DMS53 (cell line): ENCODE measurements around the gene ZNF514.
A peak's percentile ranks its signal among the peaks of the same experiment; 100 is the strongest.

Source experiments
- DNase-seq: peaks from one replicate; lab custom pipeline; 2025; lab: John Stamatoyannopoulos, UW

ZNF514 gene

DNA sequence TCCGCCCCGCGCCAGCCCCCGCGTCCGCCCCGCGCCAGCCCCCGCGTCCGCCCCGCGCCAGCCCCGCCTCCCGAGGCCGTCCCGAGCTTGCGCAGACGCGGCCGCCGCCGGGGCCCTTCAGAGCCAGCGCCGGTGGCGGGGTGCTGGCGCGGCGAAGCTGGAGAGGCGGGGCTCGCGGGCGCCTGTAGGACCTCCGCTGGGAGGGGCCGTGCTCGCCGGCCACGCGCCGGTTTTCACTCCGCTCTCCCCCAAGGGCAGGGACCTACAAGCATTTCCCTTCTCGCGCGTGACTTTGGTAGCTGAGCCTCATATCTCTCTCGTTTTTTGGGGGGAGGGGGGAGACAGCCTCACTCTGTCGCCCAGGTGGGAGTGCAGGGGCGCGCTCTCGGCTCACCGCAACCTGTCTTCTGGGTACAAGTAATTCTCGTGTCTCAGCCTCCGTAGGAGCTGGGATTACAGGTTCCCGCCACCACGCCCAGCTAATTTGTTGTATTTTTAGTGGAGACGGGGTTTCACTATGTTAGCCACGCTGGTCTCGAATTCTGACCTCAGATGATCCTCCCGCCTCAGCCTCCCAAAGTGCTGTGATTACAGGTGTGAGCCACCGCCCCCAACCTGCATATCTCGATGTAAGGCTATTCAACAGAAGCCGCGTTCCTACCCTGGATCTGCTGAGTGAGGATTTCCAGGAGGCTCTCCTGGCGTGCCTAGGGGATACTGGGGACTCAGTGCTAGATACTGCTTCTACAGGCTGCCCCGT is at the start of gene ZNF514:
TSS of gene ZNF514 (minus strand) at position 159 of the 760 bp plus-strand sequence. CDS start 6,595 bp downstream, outside the sequence.
- DNase-seq, result peak; percentile 94

GRCh38 chr2:95208106-95208505 is 48.5 kb upstream of the ZNF514 start:
- DNase-seq, result no peak

GRCh38 chr2:95207111-95207961 is 47.7 kb upstream of the ZNF514 start, which contains the start of gene ZNF892:
ZNF892 (plus strand) TSS chr2:95207521; CDS start chr2:95207816, 295 bp downstream.
- peak; percentile 99 for DNase-seq

- no peak for DNase-seq
Measured at GRCh38 chr2:95206096-95206495, 46.4 kb upstream of the ZNF514 start.

- DNase-seq, result no peak
Measured at GRCh38 chr2:95204396-95204795, 44.7 kb upstream of the ZNF514 start.

DNA sequence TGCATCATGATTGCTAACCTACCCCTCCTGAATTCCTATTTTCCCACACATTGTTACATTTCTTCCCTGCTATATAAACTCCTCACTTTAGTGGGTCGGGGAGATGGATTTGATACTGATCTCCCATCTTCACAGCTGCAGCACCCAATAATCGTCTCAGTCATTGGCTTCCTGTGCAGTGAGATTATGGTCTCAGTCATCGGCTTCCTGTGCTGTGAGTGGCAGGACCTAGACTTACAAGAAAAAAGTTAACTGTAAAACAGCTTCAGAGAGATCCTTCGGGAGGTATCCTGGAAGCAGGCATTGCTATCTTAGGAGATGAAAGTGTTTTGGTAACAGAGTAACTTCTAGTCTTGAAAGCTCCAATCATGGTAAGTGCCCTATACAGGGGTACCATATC is 44.3 kb upstream of the ZNF514 start:
- no peak for DNase-seq

GRCh38 chr2:95192956-95193355 is 33.3 kb upstream of the ZNF514 start:
- peak; percentile 77 for DNase-seq

DNA sequence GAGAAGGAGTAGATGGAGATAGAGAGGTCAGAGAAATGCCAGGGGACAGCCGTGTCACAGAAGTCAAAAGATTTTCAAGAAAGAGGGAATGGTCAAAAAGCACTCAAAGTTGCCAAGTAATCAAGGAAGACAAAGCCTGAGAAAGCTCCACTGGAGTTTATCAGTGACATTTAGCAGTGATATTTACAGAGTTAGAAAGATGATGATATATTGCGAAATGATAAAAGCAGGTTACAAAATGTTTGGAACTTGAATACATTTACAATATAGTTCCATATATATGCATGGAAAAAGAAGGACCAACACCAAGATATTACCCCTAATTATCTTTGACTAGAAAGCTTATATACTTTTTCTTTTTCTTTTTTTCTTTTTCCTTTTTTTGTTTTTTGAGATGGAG is 26.3 kb upstream of the ZNF514 start:
- no peak for DNase-seq

GRCh38 chr2:95185197-95185596 is 25.5 kb upstream of the ZNF514 start:
- no peak for DNase-seq

- no peak for DNase-seq
Measured at GRCh38 chr2:95181774-95182173, 22.1 kb upstream of the ZNF514 start.

DNA sequence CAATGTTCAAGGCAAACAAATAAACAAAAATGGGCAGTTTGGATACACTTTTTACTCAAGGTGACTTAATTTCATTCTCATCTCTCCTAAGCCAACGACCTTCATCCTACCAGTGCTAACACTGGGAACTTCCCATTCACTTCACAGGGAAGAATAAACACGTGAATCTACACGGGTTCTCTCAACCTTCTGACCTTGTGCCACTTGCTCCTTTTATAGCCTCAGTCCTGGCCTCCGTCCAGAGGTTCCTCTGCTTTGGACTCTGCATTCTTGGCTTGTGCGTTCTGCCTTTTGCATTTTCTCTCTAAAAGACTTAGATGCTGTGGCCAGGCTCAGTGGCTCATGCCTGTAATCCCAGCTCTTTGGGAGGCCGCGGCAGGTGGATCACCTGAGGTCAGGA is 19.8 kb upstream of the ZNF514 start:
- DNase-seq, result no peak

DNA sequence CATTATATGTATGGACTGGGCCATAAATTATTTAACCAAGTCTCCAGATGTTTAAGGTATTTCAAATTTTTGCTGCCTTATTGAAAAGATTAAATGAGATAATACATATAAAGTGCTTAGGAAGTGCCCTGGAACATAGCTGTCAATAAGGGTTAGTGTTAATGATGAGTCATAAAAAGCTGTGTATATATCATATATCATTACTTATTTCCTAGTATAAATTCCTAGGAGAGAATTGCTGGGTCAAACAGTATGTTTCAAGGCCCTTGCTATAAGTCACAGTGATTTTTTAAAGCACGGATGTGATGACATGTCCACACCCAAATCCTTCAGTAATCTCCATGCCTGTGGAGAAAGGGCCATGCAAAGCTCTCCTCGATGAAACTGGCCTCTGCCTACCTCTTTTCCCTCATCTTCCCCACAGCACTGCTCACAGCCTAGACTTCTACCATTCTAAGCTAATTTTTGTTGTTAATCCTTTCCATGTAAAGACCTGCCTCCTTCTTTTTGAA is 14.4 kb upstream of the ZNF514 start:
- no peak for DNase-seq

- no peak for DNase-seq
Measured at GRCh38 chr2:95171902-95172301, 12.3 kb upstream of the ZNF514 start.

GRCh38 chr2:95166065-95166763 is 6.6 kb upstream of the ZNF514 start:
- no peak for DNase-seq

- peak; percentile 99 for DNase-seq
Measured at GRCh38 chr2:95165371-95166064, 5.9 kb upstream of the ZNF514 start, which contains the start of gene ZNF2. ZNF2 (plus strand) TSS chr2:95165809; CDS start chr2:95176227, 10,418 bp downstream.

DNA sequence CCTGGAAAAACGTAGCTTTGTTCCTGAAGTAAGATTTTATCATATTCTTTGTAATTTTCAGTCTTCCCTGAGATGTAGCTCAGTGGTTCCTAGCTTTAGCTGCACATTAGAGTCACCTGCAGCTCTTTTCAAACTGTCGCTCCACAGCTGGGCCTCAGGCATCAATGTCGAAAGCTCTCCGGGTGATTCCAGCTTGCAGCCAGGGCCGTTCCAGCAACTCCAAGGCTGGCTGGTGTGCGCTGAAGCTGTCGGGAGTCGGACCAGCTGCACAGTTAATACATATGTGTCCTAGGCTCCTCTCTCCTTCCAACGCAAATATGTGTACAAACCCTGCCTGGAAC is 5.4 kb upstream of the ZNF514 start:
- no peak for DNase-seq

GRCh38 chr2:95158891-95159619 is 593 bp downstream of the ZNF514 start:
- DNase-seq, result peak; percentile 78

DNA sequence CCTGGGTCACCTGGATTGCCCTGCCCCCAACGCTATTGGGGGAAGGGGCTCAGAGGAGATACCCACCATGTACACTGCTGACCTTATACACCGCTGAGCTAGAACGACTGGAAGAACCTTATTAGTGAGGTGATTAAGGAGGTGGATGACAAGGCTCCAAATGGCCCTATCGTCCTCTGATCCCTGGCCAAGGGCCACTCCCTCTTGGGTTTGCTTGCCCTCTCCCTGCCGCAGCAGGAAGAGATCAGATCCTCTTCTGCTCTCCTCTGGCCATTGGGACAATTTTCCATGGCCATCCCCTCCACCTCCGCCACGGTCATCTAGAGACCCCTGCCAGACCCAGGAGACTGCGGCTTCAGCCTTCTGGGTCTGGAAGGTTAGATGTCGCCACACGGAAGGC is 1.2 kb downstream of the ZNF514 start:
- DNase-seq, result peak; percentile 31

DNA sequence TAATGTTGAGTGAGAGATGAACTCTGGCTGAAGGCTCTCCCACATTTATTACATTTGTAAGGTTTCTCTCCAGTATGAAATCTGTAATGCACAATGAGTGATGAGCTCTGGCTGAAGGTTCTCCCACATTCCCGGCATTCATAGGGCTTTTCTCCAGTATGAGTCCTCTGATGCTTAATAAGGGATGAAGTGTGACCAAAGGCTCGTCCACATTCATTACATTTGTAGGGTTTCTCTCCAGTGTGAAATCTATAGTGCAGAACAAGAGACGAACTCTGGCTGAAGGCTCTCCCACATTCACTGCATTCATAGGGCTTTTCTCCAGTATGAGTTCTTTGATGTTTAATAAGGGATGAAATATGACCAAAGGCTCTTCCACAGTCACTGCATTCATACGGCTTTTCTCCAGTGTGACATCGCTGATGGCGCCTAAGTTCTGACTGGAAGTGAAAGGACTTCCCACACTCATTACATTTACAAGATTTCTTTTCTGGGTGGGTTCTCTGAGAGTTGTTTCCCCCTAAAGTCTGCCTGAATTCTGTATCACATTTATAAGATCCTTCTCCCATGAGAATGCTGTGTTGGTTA is 10.2 kb downstream of the ZNF514 start:
- no peak for DNase-seq

- no peak for DNase-seq
Measured at GRCh38 chr2:95143838-95144237, 15.8 kb downstream of the ZNF514 start.

DNA sequence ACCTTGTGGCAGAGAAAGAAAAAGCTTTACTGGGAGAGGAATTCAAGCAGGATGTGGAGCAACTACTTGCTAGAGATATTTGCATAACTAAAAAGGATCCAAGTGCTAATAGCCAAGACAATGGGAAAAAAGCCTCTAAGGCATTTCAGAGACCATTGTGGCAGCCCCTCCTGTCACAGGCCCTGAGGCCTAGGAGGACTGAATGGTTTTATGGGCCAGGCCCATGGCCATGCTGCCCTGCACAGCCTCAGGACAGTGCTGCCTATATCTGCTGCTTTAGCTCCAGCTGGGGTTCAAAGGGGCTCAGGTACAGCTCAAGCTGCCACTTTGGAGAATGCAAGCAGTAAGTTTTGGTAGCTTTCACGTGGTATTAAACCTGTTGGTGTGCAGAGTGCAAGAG is 20.9 kb downstream of the ZNF514 start:
- no peak for DNase-seq
